ENCODE measurements around the gene IL16.

The IL16 gene

GRCh38 chr15:81209635-81210034, 13.0 kb downstream of the IL16 start:
- no peak for DNase-seq

GRCh38 chr15:81211376-81211775, 14.7 kb downstream of the IL16 start:
- DNase-seq = no peak

- DNase-seq = no peak
These were observed 17.3 kb downstream of the IL16 start for GRCh38 chr15:81213982-81214381.

- DNase-seq = no peak
These were observed 18.9 kb downstream of the IL16 start for GRCh38 chr15:81215531-81215930.

- no peak for DNase-seq
These were observed 19.3 kb downstream of the IL16 start for GRCh38 chr15:81215983-81216382.

- no peak for DNase-seq
These were observed 19.7 kb downstream of the IL16 start for GRCh38 chr15:81216422-81216821.

GRCh38 chr15:81221449-81221848, 24.8 kb downstream of the IL16 start:
- no peak for DNase-seq

- no peak for DNase-seq
These were observed 25.3 kb downstream of the IL16 start for GRCh38 chr15:81222007-81222406.

- no peak for DNase-seq
These were observed 26.8 kb downstream of the IL16 start for GRCh38 chr15:81223346-81223971.

GRCh38 chr15:81224232-81224631, 27.6 kb downstream of the IL16 start:
- no peak for DNase-seq

- DNase-seq = no peak
These were observed 28.5 kb downstream of the IL16 start for GRCh38 chr15:81225161-81225671.

GRCh38 chr15:81227716-81228115, 31.0 kb downstream of the IL16 start:
- DNase-seq = no peak

GRCh38 chr15:81229586-81229985, 32.9 kb downstream of the IL16 start:
- no peak for DNase-seq

GRCh38 chr15:81235276-81236123, 38.8 kb downstream of the IL16 start:
- DNase-seq = no peak

GRCh38 chr15:81239190-81239589, 42.5 kb downstream of the IL16 start:
- no peak for DNase-seq

GRCh38 chr15:81242778-81243177, 46.1 kb downstream of the IL16 start:
- DNase-seq = no peak

- no peak for DNase-seq
These were observed 47.6 kb downstream of the IL16 start for GRCh38 chr15:81244306-81244705.

GRCh38 chr15:81253846-81254245, 57.2 kb downstream of the IL16 start:
- no peak for DNase-seq

- no peak for DNase-seq
These were observed 57.7 kb downstream of the IL16 start for GRCh38 chr15:81254277-81254915.

GRCh38 chr15:81254916-81255290, 58.2 kb downstream of the IL16 start:
- no peak for DNase-seq

- no peak for DNase-seq
These were observed 58.8 kb downstream of the IL16 start for GRCh38 chr15:81255315-81255957.

GRCh38 chr15:81255958-81256320, 59.3 kb downstream of the IL16 start:
- no peak for DNase-seq

GRCh38 chr15:81256916-81257315, 60.2 kb downstream of the IL16 start:
- DNase-seq = peak in 2 of 3 experiments; percentile 3 to 53
